PC-3 (cell line): ENCODE data around the gene RNASEH1.
A peak's percentile ranks its signal among the peaks of the same experiment; 100 is the strongest.

ENCODE experiments used
- CTCF ChIP-seq: fragments of 300-600 bp; sonication (generic); conservative IDR thresholded peaks from 2 replicates; pipeline ENCODE4 v1.5.1; 2017; ENCODE audit warnings: antibody characterized with exemption, low read depth, mild to moderate bottlenecking, low read length
- EZH2 ChIP-seq: fragments of 300-600 bp; sonication (generic); IDR thresholded peaks from one replicate; pipeline ENCODE4 v1.6.1; 2017; ENCODE audit warnings: antibody characterized with exemption, mild to moderate bottlenecking, low read length; ENCODE audit not compliant: unreplicated experiment
- EZH2phosphoT487 ChIP-seq: fragments of 300-600 bp; sonication (generic); IDR thresholded peaks from 2 replicates; pipeline ENCODE4 v1.6.1; 2018; ENCODE audit warnings: mild to moderate bottlenecking, antibody characterized with exemption, low read length, borderline replicate concordance

- TF ChIP-seq CTCF: peak; percentile 57
- TF ChIP-seq EZH2: no peak
- TF ChIP-seq EZH2phosphoT487: no peak
Observed at GRCh38 chr2:3536682-3537632, 21.2 kb downstream of the RNASEH1 start.
